Muscle of arm (tissue), 12 donors: Measurements from ENCODE around the gene CNTN4. TPM values are rescaled to one million over a fixed set of nuclear protein-coding genes. Genes with fewer than 3 reads are reported as not detected.
"Not testable (repeated sequence)": the region's sequence is repeated elsewhere in the genome, so short reads cannot be mapped to it uniquely, and the experiment has no call there.

Source experiments
- DNase-seq: peaks from one replicate; pipeline ENCODE4 v3.0.0-alpha.2; 2013
- polyA plus RNA-seq, 12 donors: library from polyadenylated mRNA; unstranded; fragments of 120-200 nt; gene quantifications; one replicate each; pipeline ENCODE4 v1.2.1, GENCODE V29; 2013; ENCODE audit not compliant: insufficient read length in 12 of 12

Gene CNTN4
- polyA plus RNA-seq, 12 donors = 5.9 to 32.9 (median 7.9) TPM; not detected in 1

DNA sequence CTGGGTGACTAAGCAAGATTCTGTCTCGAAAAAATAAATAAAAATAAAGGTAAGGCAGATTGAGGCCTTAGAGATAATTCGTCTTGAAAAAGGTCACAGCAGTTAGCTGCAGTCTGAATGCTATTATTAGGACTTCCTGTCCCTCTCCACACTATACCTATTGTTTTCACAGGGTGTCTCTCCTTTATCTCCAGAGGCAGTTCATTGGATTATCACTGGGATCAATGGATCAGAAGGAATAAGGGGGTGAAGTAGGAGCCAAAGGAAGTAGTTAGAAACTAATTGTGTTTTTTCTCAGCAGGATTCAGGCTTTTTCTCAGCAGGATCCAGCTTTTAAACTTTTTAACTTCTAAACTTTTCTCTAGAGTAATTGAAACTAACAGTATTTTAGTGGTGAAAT lies 684.6 kb downstream of the CNTN4 start:
- no peak for DNase-seq

GRCh38 chr3:2784627-2785026 lies 686.0 kb downstream of the CNTN4 start:
- no peak for DNase-seq

- no peak for DNase-seq
Measured at GRCh38 chr3:2790266-2790815, 691.7 kb downstream of the CNTN4 start.

DNA sequence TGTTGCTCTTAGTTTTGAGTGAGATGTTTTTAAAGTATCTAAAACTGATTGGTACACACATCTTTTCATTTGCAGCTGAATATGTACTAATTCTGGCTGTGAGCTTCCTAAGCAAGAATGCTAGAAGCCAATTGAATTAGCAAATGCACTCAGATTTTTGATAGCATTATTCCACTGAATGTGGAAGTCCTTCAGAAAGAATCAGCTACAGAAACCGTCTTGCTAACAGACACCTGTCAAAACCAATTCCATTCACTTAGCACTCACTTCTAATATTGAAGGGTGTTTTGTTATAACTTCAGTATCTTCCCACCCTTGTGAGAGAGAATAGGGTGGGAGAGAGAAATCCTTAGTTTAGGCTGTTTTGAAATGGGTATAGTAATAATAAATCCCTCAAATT lies 693.8 kb downstream of the CNTN4 start:
- DNase-seq = no peak

- no peak for DNase-seq
Measured at GRCh38 chr3:2793987-2794386, 695.3 kb downstream of the CNTN4 start.

- DNase-seq = no peak
Measured at GRCh38 chr3:2802429-2802828, 703.8 kb downstream of the CNTN4 start.

GRCh38 chr3:2807514-2807913 lies 708.8 kb downstream of the CNTN4 start:
- DNase-seq = no peak

DNA sequence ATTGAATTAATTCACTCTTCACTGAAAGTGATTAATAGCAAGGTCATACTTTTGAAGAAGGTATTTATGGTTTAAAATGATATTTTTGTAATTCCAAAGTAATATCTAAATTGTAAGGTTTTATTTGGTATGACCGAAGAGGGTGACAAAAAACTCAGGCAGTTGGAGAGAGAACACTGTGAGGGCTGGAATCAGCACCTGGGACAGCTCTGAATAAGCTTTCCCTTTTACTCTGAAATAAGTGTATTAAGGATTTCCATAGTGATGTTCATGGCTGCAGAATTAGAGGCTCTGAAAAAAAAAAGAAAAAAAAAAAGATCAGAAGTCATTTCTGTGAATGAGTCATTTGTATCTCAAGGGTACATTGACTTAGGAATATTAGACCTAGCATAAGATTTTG lies 712.1 kb downstream of the CNTN4 start:
- peak; percentile 24 for DNase-seq

- DNase-seq = no peak
Measured at GRCh38 chr3:2819571-2819970, 720.9 kb downstream of the CNTN4 start.

GRCh38 chr3:2820982-2821381 lies 722.3 kb downstream of the CNTN4 start:
- DNase-seq = not testable (repeated sequence)

GRCh38 chr3:2822611-2823010 lies 723.9 kb downstream of the CNTN4 start:
- no peak for DNase-seq

DNA sequence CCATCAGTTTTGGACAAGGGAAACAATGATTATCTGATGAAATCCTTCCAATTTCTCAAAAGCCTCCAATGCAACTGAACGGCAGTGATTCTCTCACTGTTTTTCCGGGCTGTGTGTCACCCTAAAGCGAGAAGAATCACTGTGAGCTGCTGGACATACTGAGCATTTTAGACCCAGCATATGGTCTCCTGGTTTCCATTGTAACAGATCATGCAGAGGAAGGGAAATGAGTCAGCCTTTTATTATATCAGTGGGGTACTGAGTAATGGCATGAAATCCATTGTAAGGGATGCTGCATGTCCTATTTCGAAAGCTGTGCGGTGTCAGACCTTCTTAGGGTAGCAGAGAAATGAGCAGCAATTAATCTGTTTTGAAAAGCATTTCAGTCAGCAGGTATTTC lies 724.4 kb downstream of the CNTN4 start:
- no peak for DNase-seq

- no peak for DNase-seq
Measured at GRCh38 chr3:2823437-2824211, 725.0 kb downstream of the CNTN4 start.

DNA sequence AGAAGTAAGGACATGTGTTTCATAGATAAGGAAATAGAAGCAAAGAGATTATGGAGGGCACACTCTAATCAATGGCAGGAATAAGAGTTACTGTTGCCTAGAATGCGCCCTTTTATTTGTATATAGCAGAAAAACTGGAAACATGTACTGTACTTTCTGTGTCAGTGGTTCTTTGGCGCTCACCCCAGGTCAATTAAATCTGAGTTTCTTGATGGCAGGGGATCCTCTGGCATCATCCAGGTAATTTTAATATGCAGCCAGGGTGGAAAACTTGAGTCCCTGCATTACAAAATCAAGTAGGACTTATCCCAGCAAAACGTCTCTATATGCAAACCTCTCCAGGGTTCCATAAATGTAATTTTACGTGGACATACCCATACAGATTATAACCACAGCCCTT lies 727.4 kb downstream of the CNTN4 start:
- no peak for DNase-seq

GRCh38 chr3:2826453-2826852 lies 727.8 kb downstream of the CNTN4 start:
- no peak for DNase-seq

GRCh38 chr3:2837239-2837638 lies 738.6 kb downstream of the CNTN4 start:
- no peak for DNase-seq

GRCh38 chr3:2837910-2838309 lies 739.2 kb downstream of the CNTN4 start:
- no peak for DNase-seq

DNA sequence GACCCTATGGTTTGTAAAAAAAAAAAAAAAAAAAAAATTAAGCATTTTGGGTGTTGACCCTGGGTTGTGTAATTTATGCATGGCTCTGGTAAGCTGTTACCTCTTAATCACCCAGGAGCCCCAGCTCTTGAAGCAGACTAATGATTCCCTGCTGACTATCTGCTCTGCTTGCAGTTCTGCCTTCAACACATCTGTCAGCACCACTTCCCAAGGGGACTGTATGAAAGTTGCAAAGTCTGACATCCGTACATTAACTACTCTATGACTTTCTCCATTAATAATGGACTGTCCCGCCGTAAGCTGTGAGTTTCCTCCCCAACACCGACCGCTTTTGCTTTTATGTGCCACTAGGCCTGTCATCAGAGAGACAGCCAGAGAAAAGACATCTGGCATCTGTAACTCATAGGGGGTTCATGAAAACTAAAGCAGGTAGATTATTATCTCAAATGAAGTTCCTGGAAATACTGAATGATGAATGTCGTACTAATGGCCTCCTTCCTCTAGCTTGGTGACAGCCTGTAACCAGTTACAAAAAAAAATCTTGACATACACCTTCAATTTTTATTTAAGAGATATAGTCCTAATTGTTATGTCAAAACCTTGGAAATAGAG lies 740.0 kb downstream of the CNTN4 start:
- no peak for DNase-seq

DNA sequence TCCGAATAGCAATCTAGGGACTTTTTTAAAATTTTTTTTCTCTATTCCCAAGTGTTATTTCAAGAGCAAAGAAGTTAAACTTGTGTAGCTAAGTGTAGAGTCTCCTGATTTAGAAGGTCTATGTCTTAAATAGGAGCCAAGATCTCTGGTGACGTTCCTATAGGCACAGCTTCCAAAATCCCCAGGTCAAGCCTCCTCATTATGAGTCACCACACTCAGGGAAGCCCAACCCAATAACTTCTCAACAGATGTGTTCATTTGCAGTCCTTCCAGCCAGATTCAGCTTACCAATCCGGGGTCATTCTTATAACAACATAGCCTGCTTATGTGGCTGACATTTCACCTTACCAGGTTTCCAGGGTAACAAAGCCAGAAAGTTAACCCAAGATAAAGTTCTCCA lies 741.2 kb downstream of the CNTN4 start:
- no peak for DNase-seq

GRCh38 chr3:2847062-2847841 lies 748.6 kb downstream of the CNTN4 start:
- DNase-seq = no peak

GRCh38 chr3:2849092-2849491 lies 750.4 kb downstream of the CNTN4 start:
- DNase-seq = no peak

GRCh38 chr3:2850701-2851100 lies 752.0 kb downstream of the CNTN4 start:
- no peak for DNase-seq

DNA sequence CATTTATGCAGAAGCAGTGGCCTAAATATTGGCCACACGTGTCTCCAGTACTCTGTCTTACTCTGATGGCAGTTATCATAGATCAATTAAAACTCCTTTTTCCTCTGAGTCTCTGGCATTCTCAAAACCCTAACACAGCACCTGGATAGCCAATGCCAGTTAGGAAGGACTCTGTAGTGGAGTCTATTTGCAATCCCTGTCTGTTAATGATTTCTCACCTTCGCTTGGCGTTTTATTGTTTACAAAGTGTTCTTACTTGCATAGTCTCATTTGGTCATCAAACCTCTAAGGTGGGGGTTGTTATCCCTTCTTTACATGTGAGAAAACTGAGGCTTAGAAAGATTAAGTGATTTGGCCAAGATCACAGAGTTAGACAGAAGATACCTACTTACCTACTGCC lies 752.7 kb downstream of the CNTN4 start:
- DNase-seq = no peak
